Measurements from ENCODE around the gene ENTHD1. TPM values are rescaled to one million over a fixed set of nuclear protein-coding genes. Genes with fewer than 3 reads are reported as not detected.
A peak's percentile ranks its signal among the peaks of the same experiment; 100 is the strongest.

ENTHD1 gene
- total and polyA plus RNA-seq, 10 of the 15 experiments (the other 5 are each of a cell fraction or from before 2014, with no cell fraction given) = 0.09 to 0.52 (median 0.21) TPM; not detected in 1

GRCh38 chr22:39745789-39746188, 147.8 kb downstream of the ENTHD1 start (continued):
- TF ChIP-seq ZBTB11 (CRISPR knock-in tag; IDR thresholded peaks at IDR 0.05) (no peak), NFYA (IDR thresholded peaks at IDR 0.05; ENCODE audit: borderline replicate concordance, low read depth, low read length) (no peak), RUNX3 (IDR thresholded peaks at IDR 0.05; ENCODE audit: low read length) (peak; percentile 58), STAT1 (conservative IDR thresholded peaks at IDR 0.05) (no peak), NFIC (IDR thresholded peaks at IDR 0.05; ENCODE audit: low read depth, low read length) (peak; percentile 67)

GRCh38 chr22:39744353-39744752, 149.2 kb downstream of the ENTHD1 start:
- H3K27me3 ChIP-seq (replicated peaks in 1 of 2; ENCODE audit: control insufficient read depth in 2 of 2, insufficient read depth in 2 of 2, low read length in 1 of 2) = no peaks in the 10 kb centered on the region
- FAIRE-seq (no peak), ATAC-seq (no peak), DNase-seq (ENCODE audit: low read depth, low spot score) (no peak)
- H3K4me1 ChIP-seq (ENCODE audit: control insufficient read depth, insufficient read depth, low read length) = no peaks in the 10 kb centered on the region
- in situ Hi-C loops (cut with MboI) = no loop called here
- intact Hi-C loops (cut with micrococcal nuclease; ENCODE audit: unreplicated experiment) = no loop called here
- SMC1A ChIA-PET (ENCODE audit: uncharacterized antibody, unreplicated experiment) = interaction anchor here (2.1 kb wide), 1 partner anchor 22 kb away, joined by 5 read pairs; no protein-coding TSS in a partner anchor
- H3K9me3 ChIP-seq (replicated peaks; ENCODE audit: control insufficient read depth, insufficient read depth, low read length) = peaks cover 2% of the 10 kb centered on the region
- POLR2A ChIA-PET = no interaction called here
- no peak overlapping the region for H3K9ac ChIP-seq (ENCODE audit: control insufficient read depth, insufficient read depth, low read length)
- H4K20me1 ChIP-seq (ENCODE audit: control insufficient read depth, insufficient read depth) = no peaks in the 10 kb centered on the region
- TF ChIP-seq POU2F2 (IDR thresholded peaks at IDR 0.05; ENCODE audit: borderline replicate concordance, low read depth, low read length) = no peak
- TF ChIP-seq JUNB (IDR thresholded peaks at IDR 0.05) = peak; percentile 55
- no peak overlapping the region for H3K27ac ChIP-seq (ENCODE audit: control insufficient read depth, insufficient read depth)
- RAD21 ChIA-PET (ENCODE audit: unreplicated experiment) = no interaction called here
- no peaks in the 10 kb centered on the region for H3K79me2 ChIP-seq (ENCODE audit: control insufficient read depth, insufficient read depth, low read length)
- no peaks in the 10 kb centered on the region for H3K36me3 ChIP-seq (ENCODE audit: control insufficient read depth in 2 of 2, insufficient read depth in 2 of 2, low read length in 1 of 2)
- no TSS peak for BruUV-seq (replicated peaks)
- H3K4me3 ChIP-seq = no peak overlapping the region
- CTCF ChIA-PET = no interaction called here
- H3K4me2 ChIP-seq (ENCODE audit: control insufficient read depth, insufficient read depth) = no peak overlapping the region
- no peak overlapping the region for H2AFZ ChIP-seq (ENCODE audit: control insufficient read depth, low read depth, low read length)

All from GM12878 (cell line).